ENCODE data around the gene ITPKA. TPM values are rescaled to one million over a fixed set of nuclear protein-coding genes. Genes with fewer than 3 reads are reported as not detected.
A peak's percentile ranks its signal among the peaks of the same experiment; 100 is the strongest.

The ITPKA gene
- total RNA-seq, 1 experiment from 2014 or later = 16.8 TPM

DNA sequence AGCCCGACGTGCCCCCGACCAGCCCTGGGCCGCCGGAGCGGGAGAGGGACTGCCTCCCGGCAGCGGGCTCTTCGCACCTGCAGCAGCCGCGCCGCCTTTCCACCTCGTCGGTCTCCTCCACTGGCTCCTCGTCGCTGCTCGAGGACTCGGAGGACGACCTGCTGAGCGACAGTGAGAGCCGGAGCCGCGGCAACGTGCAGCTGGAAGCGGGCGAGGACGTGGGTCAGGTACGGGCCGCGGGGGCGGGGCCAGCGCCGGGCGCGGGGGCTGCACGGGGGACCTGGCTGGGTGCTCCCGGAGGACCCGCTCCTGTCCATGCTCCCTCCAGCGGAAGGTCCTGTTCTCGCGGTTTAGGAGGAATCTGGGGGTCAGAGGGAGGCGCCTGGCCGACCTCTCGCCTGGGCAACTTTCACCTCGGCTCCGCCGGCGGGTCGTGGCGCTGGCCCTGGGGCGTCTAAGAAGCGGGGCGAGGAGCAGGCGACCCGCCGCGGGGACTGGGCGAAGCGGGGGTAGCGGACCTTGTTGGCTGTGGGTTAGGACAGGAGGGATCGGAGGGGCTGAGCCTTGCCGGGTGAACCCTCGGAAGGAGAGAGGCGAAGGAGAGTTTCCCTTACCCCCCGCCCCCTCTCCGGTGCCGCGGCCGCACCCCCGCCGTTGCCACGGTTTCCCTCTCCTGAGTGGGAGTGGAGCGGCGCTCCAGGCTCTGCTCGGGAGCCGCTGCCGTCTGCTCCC is 682 bp downstream of the ITPKA start:
- Histone ChIP-seq H3K4me1 (ENCODE audit: insufficient read depth, low read length) (peaks cover 38% of the 10 kb centered on the region), H3K27ac (ENCODE audit: low read length) (no peak overlapping the region), H3K9me3 (ENCODE audit: low read length) (no peaks in the 10 kb centered on the region), H3K4me2 (ENCODE audit: low read length) (peak overlapping the region; percentile 89), H4K20me1 (ENCODE audit: low read length) (no peaks in the 10 kb centered on the region), H3K79me2 (ENCODE audit: low read length) (no peaks in the 10 kb centered on the region), H2AFZ (ENCODE audit: low read length) (peak overlapping the region; percentile 72; the same call in 1 of the 2 replicates), H3F3A (ENCODE audit: low read length, unreplicated experiment) (no peaks in the 10 kb centered on the region), H3K9ac (ENCODE audit: low read length) (no peak overlapping the region), H3K36me3 (ENCODE audit: low read depth, low read length) (no peaks in the 10 kb centered on the region), H3K4me3 (ENCODE audit: low read length) (peak overlapping the region; percentile 73), H3K9me2 (replicated peaks; ENCODE audit: low read length) (no peaks in the 10 kb centered on the region), H3K27me3 (ENCODE audit: low read length) (no peaks in the 10 kb centered on the region)
- ChIA-PET POLR2A (ENCODE audit: unreplicated experiment) (interaction anchor here (0.6 kb wide), 1 partner anchor 71 kb away, joined by 4 read pairs; no protein-coding TSS in a partner anchor), CTCF (no interaction called here)
- DNase-seq (peak; percentile 31), ATAC-seq (peak; percentile 12)
- no TSS peak for BruUV-seq (replicated peaks)
- no peak for TF ChIP-seq EZH2phosphoT487 (IDR thresholded peaks at IDR 0.05; ENCODE audit: borderline replicate concordance, low read length)
- TF ChIP-seq, protein P1, sequence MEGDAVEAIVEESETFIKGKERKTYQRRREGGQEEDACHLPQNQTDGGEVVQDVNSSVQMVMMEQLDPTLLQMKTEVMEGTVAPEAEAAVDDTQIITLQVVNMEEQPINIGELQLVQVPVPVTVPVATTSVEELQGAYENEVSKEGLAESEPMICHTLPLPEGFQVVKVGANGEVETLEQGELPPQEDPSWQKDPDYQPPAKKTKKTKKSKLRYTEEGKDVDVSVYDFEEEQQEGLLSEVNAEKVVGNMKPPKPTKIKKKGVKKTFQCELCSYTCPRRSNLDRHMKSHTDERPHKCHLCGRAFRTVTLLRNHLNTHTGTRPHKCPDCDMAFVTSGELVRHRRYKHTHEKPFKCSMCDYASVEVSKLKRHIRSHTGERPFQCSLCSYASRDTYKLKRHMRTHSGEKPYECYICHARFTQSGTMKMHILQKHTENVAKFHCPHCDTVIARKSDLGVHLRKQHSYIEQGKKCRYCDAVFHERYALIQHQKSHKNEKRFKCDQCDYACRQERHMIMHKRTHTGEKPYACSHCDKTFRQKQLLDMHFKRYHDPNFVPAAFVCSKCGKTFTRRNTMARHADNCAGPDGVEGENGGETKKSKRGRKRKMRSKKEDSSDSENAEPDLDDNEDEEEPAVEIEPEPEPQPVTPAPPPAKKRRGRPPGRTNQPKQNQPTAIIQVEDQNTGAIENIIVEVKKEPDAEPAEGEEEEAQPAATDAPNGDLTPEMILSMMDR (conservative IDR thresholded peaks at IDR 0.05; ENCODE audit: low read depth, low read length) = no peak
- no peak for TF ChIP-seq EZH2 (IDR thresholded peaks at IDR 0.05; ENCODE audit: low read length, unreplicated experiment)
- intact Hi-C loops (cut with micrococcal nuclease) = loop anchor here (10.0 kb wide), 1 partner anchor 50 kb away; the partner anchor contains the start of gene RPAP1

DNA sequence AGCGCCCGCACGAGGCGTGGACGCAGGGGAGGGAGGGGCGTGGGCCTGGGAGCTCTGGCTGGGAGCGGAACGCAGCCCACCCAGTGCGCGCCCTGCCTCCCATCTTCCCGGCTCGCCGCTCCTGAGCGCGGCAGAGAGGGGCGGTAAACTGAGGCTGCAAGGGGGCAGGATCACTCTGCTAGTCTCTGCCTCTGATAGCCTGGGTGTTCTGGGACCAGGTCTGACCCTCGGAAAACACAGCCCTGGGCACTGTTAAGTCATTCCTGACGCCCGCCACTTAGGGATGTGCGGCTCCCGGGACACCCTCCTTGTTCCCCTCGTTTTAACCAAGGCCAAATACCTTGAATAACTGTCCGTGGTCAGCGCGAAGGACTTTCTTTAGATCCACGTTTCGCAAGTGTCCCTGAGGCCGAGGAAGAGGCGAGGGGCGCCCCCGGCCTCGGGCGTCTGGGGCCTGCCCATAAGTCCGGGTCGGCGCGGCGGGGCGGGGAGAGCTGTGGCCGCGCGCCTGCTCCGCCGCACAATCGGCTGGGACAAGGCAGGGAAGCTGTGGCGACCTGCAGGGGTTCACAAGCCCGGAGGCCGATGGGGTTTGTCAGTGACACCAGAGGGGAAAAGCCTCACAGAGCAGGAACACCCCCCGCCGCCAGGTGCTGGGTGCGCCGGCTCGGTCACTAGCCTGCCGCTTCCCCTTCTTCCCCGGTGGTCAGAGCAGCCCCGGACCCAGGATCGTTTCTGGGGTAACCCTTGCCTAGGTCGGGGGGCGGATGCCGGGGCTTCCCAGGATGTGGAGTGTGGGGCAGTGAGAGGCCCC is 1.5 kb downstream of the ITPKA start:
- Histone ChIP-seq H3K4me1 (ENCODE audit: insufficient read depth, low read length) (peaks cover 33% of the 10 kb centered on the region), H4K20me1 (ENCODE audit: low read length) (no peaks in the 10 kb centered on the region), H3K9me3 (ENCODE audit: low read length) (no peaks in the 10 kb centered on the region), H2AFZ (ENCODE audit: low read length) (no peak overlapping the region), H3K27ac (ENCODE audit: low read length) (no peak overlapping the region), H3K9me2 (replicated peaks; ENCODE audit: low read length) (no peaks in the 10 kb centered on the region), H3K79me2 (ENCODE audit: low read length) (no peaks in the 10 kb centered on the region), H3K36me3 (ENCODE audit: low read depth, low read length) (no peaks in the 10 kb centered on the region), H3K9ac (ENCODE audit: low read length) (no peak overlapping the region), H3K4me3 (ENCODE audit: low read length) (no peak overlapping the region), H3K27me3 (ENCODE audit: low read length) (no peaks in the 10 kb centered on the region), H3K4me2 (ENCODE audit: low read length) (no peak overlapping the region), H3F3A (ENCODE audit: low read length, unreplicated experiment) (no peaks in the 10 kb centered on the region)
- intact Hi-C loops (cut with micrococcal nuclease) = loop anchor here (10.0 kb wide), 1 partner anchor 50 kb away; the partner anchor contains the start of gene RPAP1
- CTCF ChIA-PET = no interaction called here
- no peak for ATAC-seq
- BruUV-seq (replicated peaks) = no TSS peak
- no peak for TF ChIP-seq EZH2phosphoT487 (IDR thresholded peaks at IDR 0.05; ENCODE audit: borderline replicate concordance, low read length)
- no peak for TF ChIP-seq EZH2 (IDR thresholded peaks at IDR 0.05; ENCODE audit: low read length, unreplicated experiment)
- TF ChIP-seq, protein P1 (conservative IDR thresholded peaks at IDR 0.05; ENCODE audit: low read depth, low read length) = no peak
- POLR2A ChIA-PET (ENCODE audit: unreplicated experiment) = interaction anchor here (0.5 kb wide), 1 partner anchor 13 kb away, joined by 3 read pairs; no protein-coding TSS in a partner anchor
- no peak for DNase-seq

Measured in PC-3 (cell line).